ENCODE data around the gene TRIM46.
"Not testable (repeated sequence)": the region's sequence is repeated elsewhere in the genome, so short reads cannot be mapped to it uniquely, and the experiment has no call there.

Gene TRIM46

GRCh38 chr1:155233502-155233901 lies 59.9 kb downstream of the TRIM46 start:
- not testable (repeated sequence) for DNase-seq
